ENCODE data around the gene ZBTB7C. TPM values are rescaled to one million over a fixed set of nuclear protein-coding genes. Genes with fewer than 3 reads are reported as not detected.

ZBTB7C gene
- total and polyA plus RNA-seq, 2 of the 8 experiments (the other 6 are each of a cell fraction or from before 2014, with no cell fraction given) = 0.15 to 0.45 TPM

- H2AFZ ChIP-seq (ENCODE audit: low read length) = no peak overlapping the region
- H3K79me1 ChIP-seq (ENCODE audit: low read depth, low read length) = no peaks in the 10 kb centered on the region
- no peak overlapping the region for H3K18ac ChIP-seq (ENCODE audit: extremely low read depth, low read length)
- H3K23me2 ChIP-seq (ENCODE audit: low read depth, low read length) = peaks cover 5% of the 10 kb centered on the region; the same call in 1 of the 2 replicates
- peaks cover 0 to 2% (median 0%) of the 10 kb centered on the region in 4 experiments; a peak in 2 of 7 replicates for H3K27me3 ChIP-seq (replicated peaks in 1 of 4; ENCODE audit: control insufficient read depth in 3 of 4, extremely low read depth in 1 of 4, insufficient read depth in 3 of 4, low read length in 3 of 4)
- H2BK120ac ChIP-seq (replicated peaks; ENCODE audit: low read depth, low read length) = no peak overlapping the region
- peaks cover 2 to 15% (median 9%) of the 10 kb centered on the region in 4 experiments for H3K4me1 ChIP-seq (replicated peaks in 1 of 4; ENCODE audit: control insufficient read depth in 3 of 4, insufficient read depth in 4 of 4, low read length in 3 of 4)
- H2BK20ac ChIP-seq (ENCODE audit: low read length) = no peak overlapping the region
- no peak overlapping the region for H3K4me3 ChIP-seq (ENCODE audit: extremely low read depth in 1 of 4, insufficient read depth in 2 of 4, low read depth in 3 of 4, low read length in 4 of 4)
- H3K79me2 ChIP-seq (ENCODE audit: control insufficient read depth in 1 of 2, insufficient read depth in 2 of 2, low read length in 2 of 2) = no peaks in the 10 kb centered on the region
- H3K4me2 ChIP-seq (ENCODE audit: insufficient read depth in 1 of 2, low read depth in 2 of 2, low read length in 2 of 2) = no peak overlapping the region
- H4K91ac ChIP-seq (replicated peaks; ENCODE audit: insufficient read length, low read length) = no peak overlapping the region
- ChIA-PET POLR2A (ENCODE audit: partially characterized antibody) (interaction anchor here (0.9 kb wide), 1 partner anchor 25 kb away, joined by 3 read pairs; no protein-coding TSS in a partner anchor), CTCF (ENCODE audit: partially characterized antibody) (interaction anchor here (0.7 to 2.5 kb wide), 20 partner anchors 10 to 342 kb away, joined by 3 to 18 read pairs (median 4); no protein-coding TSS in a partner anchor)
- peak overlapping the region; percentile 36; the same call in 1 of the 2 replicates for H4K8ac ChIP-seq (ENCODE audit: extremely low read depth, insufficient read depth, low read length)
- FAIRE-seq (no peak), DNase-seq (ENCODE audit: low read depth in 1 of 2, low spot score in 2 of 2) (no peak)
- H3K9me3 ChIP-seq (ENCODE audit: insufficient read depth in 2 of 2, low read depth in 1 of 2, low read length in 1 of 2) = no peaks in the 10 kb centered on the region
- H2BK12ac ChIP-seq (ENCODE audit: low read depth, low read length) = no peak overlapping the region
- no peak overlapping the region for H2AK5ac ChIP-seq (ENCODE audit: low read depth, low read length)
- no peak overlapping the region for H3K56ac ChIP-seq (replicated peaks; ENCODE audit: insufficient read length, low read depth, low read length)
- TF ChIP-seq HDAC6 (IDR thresholded peaks at IDR 0.05; ENCODE audit: low read depth, low read length) = no peak
- TF ChIP-seq USF2 (IDR thresholded peaks at IDR 0.05; ENCODE audit: low read length) = no peak
- no peak for TF ChIP-seq YY1 (IDR thresholded peaks at IDR 0.05; ENCODE audit: low read depth, low read length)
- no peak for TF ChIP-seq JUN (IDR thresholded peaks at IDR 0.05; ENCODE audit: low read depth, low read length)
- no peak for TF ChIP-seq RXRA (IDR thresholded peaks at IDR 0.05; ENCODE audit: insufficient read depth, low read depth, low read length)
- TF ChIP-seq, protein P1, sequence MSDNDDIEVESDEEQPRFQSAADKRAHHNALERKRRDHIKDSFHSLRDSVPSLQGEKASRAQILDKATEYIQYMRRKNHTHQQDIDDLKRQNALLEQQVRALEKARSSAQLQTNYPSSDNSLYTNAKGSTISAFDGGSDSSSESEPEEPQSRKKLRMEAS (IDR thresholded peaks at IDR 0.05) = no peak
- no peak for TF ChIP-seq SUZ12 (IDR thresholded peaks at IDR 0.05; ENCODE audit: low read length)
- no peak for TF ChIP-seq CREB1 (IDR thresholded peaks at IDR 0.05)
- no peak for TF ChIP-seq PHF8 (conservative IDR thresholded peaks at IDR 0.05; ENCODE audit: low read depth, low read length)
- no peak for TF ChIP-seq SIN3A (conservative IDR thresholded peaks at IDR 0.05 in 1 of 2, IDR thresholded peaks at IDR 0.05 in 1 of 2; ENCODE audit: low read depth in 1 of 2, low read length in 2 of 2)
- H3K4ac ChIP-seq (replicated peaks; ENCODE audit: insufficient read length, low read depth, low read length) = no peak overlapping the region
- H3K27ac ChIP-seq (ENCODE audit: low read depth, low read length) = no peak overlapping the region
- H4K5ac ChIP-seq (ENCODE audit: insufficient read length, low read depth, low read length) = no peak overlapping the region
- no peaks in the 10 kb centered on the region for H4K20me1 ChIP-seq (replicated peaks in 1 of 2; ENCODE audit: control insufficient read depth in 1 of 2, insufficient read depth in 2 of 2, low read length in 2 of 2)
- H3K23ac ChIP-seq (ENCODE audit: insufficient read length) = no peak overlapping the region
- H3K14ac ChIP-seq (ENCODE audit: insufficient read length) = no peak overlapping the region
- H3K36me3 ChIP-seq (ENCODE audit: control insufficient read depth in 2 of 4, insufficient read depth in 4 of 4, low read length in 3 of 4) = no peaks in the 10 kb centered on the region
- H2BK5ac ChIP-seq (ENCODE audit: low read depth, low read length) = no peak overlapping the region
- H3K9ac ChIP-seq (replicated peaks in 1 of 4; ENCODE audit: extremely low read depth in 1 of 4, low read depth in 3 of 4, low read length in 3 of 4) = no peak overlapping the region
- no peak overlapping the region for H2BK15ac ChIP-seq (ENCODE audit: low read length)
- 77% methylated on average over 6 of the region's 6 CpGs; no CpG with 5 or more reads in 1 of the 2 experiments for WGBS, 2 experiments (ENCODE audit: extremely low coverage in 1 of 2, insufficient coverage in 1 of 2, insufficient read length in 1 of 2, insufficient replicate concordance in 2 of 2, low coverage in 1 of 2, low lambda C conversion rate in 2 of 2, missing lambda C conversion rate in 1 of 2)
Measured at GRCh38 chr18:48104705-48105104, 304.5 kb downstream of the ZBTB7C start.
